HG03342 (cell line): ENCODE results near the gene PTPRR.

Experiments used
- ATAC-seq: cut with Tn5 transposase; IDR thresholded peaks from one replicate; pipeline ENCODE4 v1.9.1; 2021; ENCODE audit warnings: mild to moderate bottlenecking, moderate library complexity; ENCODE audit not compliant: unreplicated experiment

PTPRR gene

DNA sequence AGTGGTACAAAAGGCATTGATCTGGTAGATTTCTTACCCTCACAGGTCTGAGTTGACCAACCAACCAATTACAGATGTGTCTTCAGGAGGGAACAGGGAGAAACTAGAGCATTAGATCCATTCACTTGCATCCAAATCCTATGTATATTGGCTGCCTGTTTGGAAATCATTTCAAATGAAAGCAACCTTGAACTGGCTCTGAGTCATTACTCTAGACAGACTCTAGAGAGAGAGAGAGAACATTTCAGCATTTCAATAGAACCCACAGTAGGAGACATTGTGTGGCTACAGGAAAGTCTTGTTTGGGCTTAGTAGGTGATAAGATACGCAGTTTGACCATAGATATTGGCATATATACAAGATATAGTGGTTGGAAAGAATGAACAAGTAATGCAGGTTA lies 114.5 kb downstream of the PTPRR start:
- ATAC-seq: no peak

GRCh38 chr12:70798016-70798783 lies 122.3 kb downstream of the PTPRR start:
- ATAC-seq: no peak

DNA sequence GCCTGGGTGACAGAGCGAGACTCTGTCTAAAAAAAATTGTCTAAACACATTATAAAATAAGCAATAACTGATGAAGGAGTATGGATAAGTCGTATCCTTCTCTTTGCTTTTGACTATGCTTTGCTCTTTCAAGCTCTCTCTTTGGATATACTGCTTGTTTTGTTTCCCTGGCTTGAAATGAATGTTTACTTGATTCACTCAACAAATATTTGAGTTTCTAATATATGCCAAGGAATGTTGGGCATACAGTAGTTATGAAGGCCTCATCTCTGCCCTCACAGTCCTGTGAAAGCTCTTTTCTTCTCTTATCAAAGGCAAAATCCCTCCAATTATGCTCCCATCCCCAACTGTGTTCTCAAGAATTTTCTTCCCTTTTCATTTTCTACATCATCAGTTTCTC lies 123.5 kb downstream of the PTPRR start:
- no peak for ATAC-seq

DNA sequence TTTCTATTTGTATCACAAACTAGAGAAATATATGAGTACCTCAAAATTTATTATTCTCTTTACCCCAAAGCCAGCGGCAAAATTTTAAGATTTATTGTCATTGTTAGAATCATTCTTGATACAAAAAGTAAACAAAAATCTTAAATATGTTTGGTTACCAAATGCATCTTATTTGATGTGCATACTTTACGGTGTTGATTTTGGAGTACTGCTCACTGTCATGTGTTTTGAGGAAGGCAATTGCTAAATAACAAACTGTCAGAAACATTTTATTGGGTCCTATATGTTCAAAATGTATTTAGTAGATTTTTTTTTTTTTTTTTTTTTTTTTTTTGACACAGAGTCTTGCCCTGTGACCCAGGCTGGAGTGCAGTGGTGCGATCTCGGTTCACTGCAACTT lies 124.9 kb downstream of the PTPRR start:
- no peak for ATAC-seq

DNA sequence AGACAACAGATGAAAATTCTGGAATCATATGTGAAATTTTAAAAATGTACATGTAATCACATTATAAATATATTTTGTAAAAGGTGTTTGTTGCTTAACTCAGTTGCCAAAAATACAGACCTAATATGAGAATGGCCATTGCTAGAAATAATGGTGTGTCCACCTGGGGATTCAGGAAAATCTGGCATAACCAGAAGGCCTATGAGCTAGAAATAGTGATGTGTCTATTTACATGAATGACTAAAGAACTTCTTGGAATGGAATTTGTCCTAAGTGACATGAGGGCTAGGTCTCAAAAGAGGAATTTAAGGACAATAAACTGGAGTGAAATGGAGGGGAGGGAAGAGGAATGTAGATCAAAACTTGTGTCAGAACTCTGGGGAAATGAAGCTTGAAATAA lies 126.4 kb downstream of the PTPRR start:
- ATAC-seq: no peak

DNA sequence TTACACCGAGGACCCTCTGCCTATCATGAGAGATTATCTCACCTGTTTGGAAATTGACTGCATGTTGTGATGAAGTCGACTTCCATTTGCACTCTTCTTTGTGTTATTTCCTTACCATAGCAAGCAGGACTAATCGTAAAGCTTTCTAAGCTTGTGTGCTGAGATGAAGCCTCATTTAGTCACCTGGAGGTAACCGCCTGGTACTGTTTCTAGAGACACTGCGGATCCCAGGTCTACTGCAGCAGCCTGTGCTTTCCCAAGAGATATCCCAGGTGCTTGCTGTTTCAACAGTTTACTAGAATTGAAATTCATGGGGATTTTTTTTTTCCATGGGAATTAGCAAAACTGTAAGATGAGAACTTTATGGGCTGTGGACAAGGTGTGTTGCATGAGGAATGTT lies 131.8 kb downstream of the PTPRR start:
- ATAC-seq: no peak

DNA sequence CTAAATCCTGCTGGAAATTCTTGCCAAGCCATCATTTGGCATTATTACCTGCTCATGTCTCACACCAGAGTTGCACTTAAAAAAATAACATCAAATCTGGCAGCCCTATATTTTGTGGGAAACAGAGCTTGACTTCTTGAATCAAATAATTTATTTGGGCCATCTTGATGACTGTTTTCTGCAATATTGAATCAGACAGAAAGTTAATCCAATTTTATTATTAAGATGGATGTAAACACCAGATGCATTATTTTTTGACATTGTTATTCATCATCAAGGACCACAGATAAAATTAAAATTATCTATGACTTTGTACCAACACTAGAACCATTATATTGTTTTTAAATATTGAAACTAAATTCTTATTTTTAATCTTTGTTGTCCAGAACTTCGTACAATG lies 132.9 kb downstream of the PTPRR start:
- ATAC-seq: no peak

DNA sequence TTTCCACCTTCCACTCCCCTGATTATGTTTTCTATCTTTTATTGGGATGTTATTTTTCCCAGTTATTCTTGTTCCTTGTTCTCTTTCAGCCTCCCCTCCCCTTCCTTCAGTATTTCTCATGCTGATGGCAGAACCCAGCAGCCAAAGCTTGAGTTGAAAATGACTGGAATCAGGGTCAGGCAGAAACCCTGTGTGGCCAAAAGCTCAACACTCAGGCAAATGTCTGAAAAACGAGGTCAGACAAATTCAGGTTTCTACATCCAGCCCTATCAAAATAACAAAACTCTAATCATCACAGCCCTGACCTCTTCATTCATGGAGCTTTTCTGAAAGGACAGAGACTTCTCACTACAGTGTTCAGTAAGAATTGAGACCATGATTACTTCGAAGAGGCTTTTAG lies 134.6 kb downstream of the PTPRR start:
- ATAC-seq: no peak

- no peak for ATAC-seq
Measured at GRCh38 chr12:70784042-70784668, 136.4 kb downstream of the PTPRR start.

DNA sequence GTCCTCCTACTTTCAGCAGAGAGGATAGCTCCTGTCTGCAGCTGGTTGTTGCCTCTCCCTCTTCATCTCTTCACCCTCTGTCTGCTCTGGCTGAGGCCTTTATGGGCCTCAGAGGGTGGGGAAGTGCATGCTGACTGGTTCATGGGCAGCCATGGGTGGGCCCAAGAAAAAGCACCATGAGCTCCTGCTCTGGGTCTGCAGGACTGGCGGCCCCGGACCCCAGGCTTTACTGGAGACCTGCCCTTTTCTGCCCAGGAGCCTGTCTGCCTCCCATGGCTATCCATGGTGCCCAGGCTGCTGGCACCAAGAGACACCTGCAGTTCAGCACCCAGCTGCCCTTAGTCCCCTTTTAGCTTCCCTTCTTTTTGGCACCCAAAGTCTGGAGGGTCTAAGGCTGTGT lies 137.1 kb downstream of the PTPRR start:
- ATAC-seq: no peak

- ATAC-seq: no peak
Measured at GRCh38 chr12:70779250-70779649, 141.3 kb downstream of the PTPRR start.

GRCh38 chr12:70774055-70774454 lies 146.5 kb downstream of the PTPRR start:
- ATAC-seq: no peak

- ATAC-seq: no peak
Measured at GRCh38 chr12:70772836-70773235, 147.7 kb downstream of the PTPRR start.

DNA sequence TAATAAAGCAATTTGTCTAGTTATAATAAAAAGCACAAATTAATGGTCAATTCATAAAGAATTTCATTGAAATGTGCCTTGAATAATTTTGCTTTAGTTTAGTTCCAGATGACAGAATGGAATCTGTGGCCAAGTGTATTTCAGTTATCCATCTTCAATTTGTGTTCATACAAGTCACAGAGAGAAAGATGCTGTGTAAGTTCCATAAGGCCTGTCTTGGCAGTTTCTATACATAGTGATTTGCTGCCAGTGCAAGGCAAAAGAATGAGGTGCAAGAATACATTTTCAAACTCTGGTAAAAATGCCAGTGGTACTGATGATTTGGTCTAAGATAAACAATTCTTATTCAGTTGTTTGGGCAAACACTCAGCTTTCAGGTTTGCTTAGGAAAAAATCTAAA lies 149.0 kb downstream of the PTPRR start:
- no peak for ATAC-seq

DNA sequence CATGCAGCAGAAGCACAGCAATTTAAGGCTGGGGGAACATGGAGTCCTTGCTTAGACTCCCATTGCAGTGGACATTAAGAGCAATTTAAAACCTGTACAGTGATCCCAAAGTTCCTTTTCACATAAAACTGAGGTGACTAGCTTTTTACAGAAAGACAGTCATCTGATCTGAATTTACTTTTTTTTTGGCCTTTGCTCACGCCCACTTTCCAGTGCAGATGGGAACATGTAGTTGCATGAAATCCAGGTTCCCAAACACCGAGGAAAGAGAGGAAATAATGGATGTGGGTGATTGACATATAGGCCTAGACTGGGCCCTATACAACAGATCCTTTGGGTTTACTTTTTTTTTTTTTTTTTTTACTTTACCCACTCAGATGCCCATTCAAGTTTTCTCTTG lies 156.9 kb downstream of the PTPRR start:
- ATAC-seq: no peak

DNA sequence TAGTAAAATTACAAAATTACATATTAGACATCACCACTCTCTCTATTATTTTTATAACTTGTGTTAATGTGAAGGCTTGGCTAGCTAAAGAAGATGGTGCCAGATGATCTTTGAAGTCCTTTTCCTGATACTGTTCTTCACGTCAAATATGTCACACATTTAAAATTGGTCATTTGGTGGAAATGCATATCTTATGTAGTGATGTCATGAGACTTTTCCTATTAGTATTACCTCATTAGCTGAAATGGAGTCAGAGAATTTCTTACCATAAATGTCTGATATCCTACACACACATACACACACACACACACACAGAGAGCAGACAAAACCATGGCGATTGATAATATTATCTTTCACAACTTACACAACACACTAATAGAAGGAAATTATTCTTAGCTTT lies 158.5 kb downstream of the PTPRR start:
- no peak for ATAC-seq

GRCh38 chr12:70759161-70759918 lies 161.2 kb downstream of the PTPRR start:
- no peak for ATAC-seq

GRCh38 chr12:70758494-70758845 lies 162.1 kb downstream of the PTPRR start:
- no peak for ATAC-seq

- ATAC-seq: no peak
Measured at GRCh38 chr12:70757830-70758493, 162.6 kb downstream of the PTPRR start.

GRCh38 chr12:70756791-70757190 lies 163.7 kb downstream of the PTPRR start:
- ATAC-seq: no peak

- ATAC-seq: no peak
Measured at GRCh38 chr12:70756118-70756517, 164.4 kb downstream of the PTPRR start.

DNA sequence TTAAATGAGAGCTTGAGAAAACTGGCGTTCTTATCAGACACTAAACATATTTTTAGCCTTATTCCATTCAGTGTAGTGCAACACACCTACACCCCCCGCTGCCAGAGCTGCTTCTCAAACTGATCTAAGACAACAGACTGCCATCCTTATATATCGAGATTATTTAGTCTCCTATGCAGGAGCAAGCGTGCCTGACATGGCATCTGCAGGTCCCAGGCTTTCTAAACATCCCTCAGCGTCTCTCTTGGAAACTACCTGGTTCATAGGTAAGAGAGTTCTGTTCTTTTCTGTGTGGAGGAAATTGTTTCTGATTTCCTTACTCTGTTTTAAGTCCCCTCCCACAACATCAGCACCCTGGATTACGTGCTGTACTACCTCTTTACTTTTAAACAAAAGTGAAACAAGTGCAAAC lies 166.2 kb downstream of the PTPRR start:
- ATAC-seq: no peak
